ENCODE measurements around the gene GRK5. TPM values are rescaled to one million over a fixed set of nuclear protein-coding genes. Genes with fewer than 3 reads are reported as not detected.

Gene GRK5
- total and polyA plus RNA-seq, 9 of the 15 experiments (the other 6 are each of a cell fraction or from before 2014, with no cell fraction given) = 0.46 to 0.83 (median 0.67) TPM; not detected in 2

- TF ChIP-seq DACH1 (IDR thresholded peaks at IDR 0.05; ENCODE audit: partially characterized antibody) (peak; percentile 47), BDP1 (IDR thresholded peaks at IDR 0.05; ENCODE audit: insufficient read depth, insufficient read length) (no peak), ZNF280A (IDR thresholded peaks at IDR 0.05; ENCODE audit: low read depth, partially characterized antibody) (no peak), HDAC1 (IDR thresholded peaks at IDR 0.05) (no peak), NFYB (IDR thresholded peaks at IDR 0.05; ENCODE audit: extremely low read depth, insufficient read length) (no peak), GMEB1 (CRISPR knock-in tag; IDR thresholded peaks at IDR 0.05) (no peak), ZNF449 (CRISPR knock-in tag; IDR thresholded peaks at IDR 0.05) (no peak), SMARCE1 (IDR thresholded peaks at IDR 0.05) (peak; percentile 79), TEAD4 (IDR thresholded peaks at IDR 0.05; ENCODE audit: low read length) (peak; percentile 76), TEAD4 (CRISPR knock-in tag; IDR thresholded peaks at IDR 0.05; ENCODE audit: borderline replicate concordance) (no peak), KLF6 (CRISPR knock-in tag; IDR thresholded peaks at IDR 0.05; ENCODE audit: borderline replicate concordance) (no peak), PHF8 (IDR thresholded peaks at IDR 0.05; ENCODE audit: borderline replicate concordance, low read length) (peak; percentile 19; the same call in 1 of the 2 replicates), POU5F1 (IDR thresholded peaks at IDR 0.05; ENCODE audit: borderline replicate concordance, low read depth, low read length, partially characterized antibody) (no peak), ATF3 (IDR thresholded peaks at IDR 0.05) (peak; percentile 94), ATF3 (CRISPR knock-in tag; conservative IDR thresholded peaks at IDR 0.05) (peak; percentile 95), L3MBTL2 (IDR thresholded peaks at IDR 0.05) (peak; percentile 27; the same call in 1 of the 2 replicates), SMARCC2 (IDR thresholded peaks at IDR 0.05; ENCODE audit: low read depth) (0 out of 2 replicates have a peak, but pooled peaks have one; percentile 20), CBFA2T3 (IDR thresholded peaks at IDR 0.05) (peak; percentile 89), GABPA (tag; conservative IDR thresholded peaks at IDR 0.05; ENCODE audit: low read depth) (peak; percentile 74), CBFA2T2 (conservative IDR thresholded peaks at IDR 0.05) (peak; percentile 84), EP300 (IDR thresholded peaks at IDR 0.05; ENCODE audit: low read length) (peak; percentile 21; the same call in 1 of the 2 replicates), CBX3 (IDR thresholded peaks at IDR 0.05; ENCODE audit: borderline replicate concordance in 1 of 2, low read length in 2 of 2) (peak in 1 of 2 experiments; percentile 12; a peak in 1 of 3 replicates)
Measured at GRCh38 chr10:119305860-119306513, 98.6 kb downstream of the GRK5 start (continued).

Data from K562 (cell line).